ENCODE measurements around the gene TGM4. TPM values are rescaled to one million over a fixed set of nuclear protein-coding genes. Genes with fewer than 3 reads are reported as not detected.

The TGM4 gene
- total RNA-seq, 2 experiments from 2014 or later: not detected

- DNase-seq: no peak
- POLR2A ChIA-PET: no interaction called here
- intact Hi-C loops (cut with micrococcal nuclease): no loop called here
Observed at GRCh38 chr3:44905446-44906157, 31.2 kb downstream of the TGM4 start.

GRCh38 chr3:44906997-44907396 is 32.6 kb downstream of the TGM4 start:
- Mint-ChIP-seq H3K27me3 (peaks cover 39% of the 10 kb centered on the region), H3K36me3 (peaks cover 2% of the 10 kb centered on the region), H3K9me3 (peaks cover 2% of the 10 kb centered on the region), H3K4me1 (ENCODE audit: low read depth) (no peaks in the 10 kb centered on the region), H3K27ac (no peak overlapping the region), H3K4me3 (no peak overlapping the region)
- POLR2A ChIA-PET: no interaction called here
- CTCF ChIA-PET: interaction anchor here (0.8 kb wide), 1 partner anchor 9 kb away, joined by 3 read pairs; no protein-coding TSS in a partner anchor
- DNase-seq: peak; percentile 44
- intact Hi-C loops (cut with micrococcal nuclease): no loop called here

More at GRCh38 chr3:44905446-44906157, 31.2 kb downstream of the TGM4 start:
- no peaks in the 10 kb centered on the region for H3K4me1 Mint-ChIP-seq (ENCODE audit: low read depth)
- peaks cover 33% of the 10 kb centered on the region for H3K27me3 Mint-ChIP-seq
- no peak overlapping the region for H3K4me3 Mint-ChIP-seq
- peaks cover 2% of the 10 kb centered on the region for H3K36me3 Mint-ChIP-seq
- CTCF ChIA-PET: no interaction called here
- H3K27ac Mint-ChIP-seq: no peak overlapping the region
- peaks cover 2% of the 10 kb centered on the region for H3K9me3 Mint-ChIP-seq

GRCh38 chr3:44907612-44908011 is 33.2 kb downstream of the TGM4 start:
- Mint-ChIP-seq H3K36me3 (peaks cover 2% of the 10 kb centered on the region), H3K4me3 (no peak overlapping the region), H3K27me3 (peaks cover 37% of the 10 kb centered on the region), H3K9me3 (peaks cover 2% of the 10 kb centered on the region), H3K27ac (no peak overlapping the region), H3K4me1 (ENCODE audit: low read depth) (no peaks in the 10 kb centered on the region)
- intact Hi-C loops (cut with micrococcal nuclease): no loop called here
- DNase-seq: no peak
- CTCF ChIA-PET: interaction anchor here (0.8 to 1.0 kb wide), 2 partner anchors 8 to 375 kb away, joined by 3 to 4 read pairs; no protein-coding TSS in a partner anchor
- POLR2A ChIA-PET: no interaction called here

GRCh38 chr3:44909063-44909462 is 34.7 kb downstream of the TGM4 start:
- DNase-seq: no peak
- intact Hi-C loops (cut with micrococcal nuclease): no loop called here
- ChIA-PET CTCF (interaction anchor here (1.4 kb wide), 1 partner anchor 376 kb away, joined by 6 read pairs; no protein-coding TSS in a partner anchor), POLR2A (no interaction called here)
- peaks cover 2% of the 10 kb centered on the region for H3K36me3 Mint-ChIP-seq
- no peaks in the 10 kb centered on the region for H3K4me1 Mint-ChIP-seq (ENCODE audit: low read depth)
- H3K27ac Mint-ChIP-seq: no peak overlapping the region
- no peak overlapping the region for H3K4me3 Mint-ChIP-seq
- H3K27me3 Mint-ChIP-seq: peaks cover 35% of the 10 kb centered on the region
- peaks cover 2% of the 10 kb centered on the region for H3K9me3 Mint-ChIP-seq

- peaks cover 2% of the 10 kb centered on the region for H3K9me3 Mint-ChIP-seq
Observed at GRCh38 chr3:44910693-44911092, 36.3 kb downstream of the TGM4 start.

GRCh38 chr3:44913868-44914468 is 39.6 kb downstream of the TGM4 start:
- Mint-ChIP-seq H3K27ac (no peak overlapping the region), H3K27me3 (peaks cover 23% of the 10 kb centered on the region), H3K4me3 (no peak overlapping the region), H3K36me3 (no peaks in the 10 kb centered on the region), H3K4me1 (ENCODE audit: low read depth) (no peaks in the 10 kb centered on the region), H3K9me3 (peaks cover 2% of the 10 kb centered on the region)
- peak; percentile 73 for DNase-seq
- POLR2A ChIA-PET: no interaction called here
- CTCF ChIA-PET: interaction anchor here (0.8 to 5.0 kb wide), 18 partner anchors 10 to 590 kb away, joined by 3 to 59 read pairs (median 4); partner anchors contain the start of genes KIAA1143, KIF15 and ZKSCAN7
- intact Hi-C loops (cut with micrococcal nuclease): loop anchor here (1.0 to 5.0 kb wide), 2 partner anchors 152 to 381 kb away; partner anchors contain the start of genes KIAA1143 and KIF15

More at GRCh38 chr3:44910693-44911092, 36.3 kb downstream of the TGM4 start:
- H3K4me3 Mint-ChIP-seq: no peak overlapping the region
- H3K27ac Mint-ChIP-seq: no peak overlapping the region
- no peaks in the 10 kb centered on the region for H3K4me1 Mint-ChIP-seq (ENCODE audit: low read depth)
- ChIA-PET CTCF (interaction anchor here (5.0 kb wide), 1 partner anchor 377 kb away, joined by 59 read pairs; no protein-coding TSS in a partner anchor), POLR2A (no interaction called here)
- intact Hi-C loops (cut with micrococcal nuclease): loop anchor here (5.0 kb wide), 1 partner anchor 148 kb away; the partner anchor contains the start of genes KIAA1143 and KIF15
- DNase-seq: no peak
- H3K27me3 Mint-ChIP-seq: peaks cover 35% of the 10 kb centered on the region
- H3K36me3 Mint-ChIP-seq: peaks cover 2% of the 10 kb centered on the region

- Mint-ChIP-seq H3K4me3 (no peak overlapping the region), H3K36me3 (no peaks in the 10 kb centered on the region), H3K27ac (no peak overlapping the region), H3K4me1 (ENCODE audit: low read depth) (no peaks in the 10 kb centered on the region), H3K27me3 (peaks cover 16% of the 10 kb centered on the region), H3K9me3 (peaks cover 2% of the 10 kb centered on the region)
- DNase-seq: no peak
- ChIA-PET POLR2A (no interaction called here), CTCF (interaction anchor here (1.0 to 5.0 kb wide), 11 partner anchors 9 to 404 kb away, joined by 3 to 59 read pairs (median 5); partner anchors contain the start of genes KIAA1143, KIF15 and ZKSCAN7)
- intact Hi-C loops (cut with micrococcal nuclease): loop anchor here (1.0 to 5.0 kb wide), 2 partner anchors 153 to 382 kb away; partner anchors contain the start of genes KIAA1143 and KIF15
Observed at GRCh38 chr3:44914936-44915335, 40.5 kb downstream of the TGM4 start.

- H3K4me3 Mint-ChIP-seq: no peak overlapping the region
- intact Hi-C loops (cut with micrococcal nuclease): no loop called here
- H3K9me3 Mint-ChIP-seq: no peaks in the 10 kb centered on the region
- DNase-seq: no peak
- H3K4me1 Mint-ChIP-seq (ENCODE audit: low read depth): no peaks in the 10 kb centered on the region
- H3K27me3 Mint-ChIP-seq: peaks cover 6% of the 10 kb centered on the region
- H3K36me3 Mint-ChIP-seq: peaks cover 4% of the 10 kb centered on the region
- ChIA-PET POLR2A (no interaction called here), CTCF (interaction anchor here (0.6 to 5.0 kb wide), 3 partner anchors 9 to 383 kb away, joined by 3 to 59 read pairs (median 5); no protein-coding TSS in a partner anchor)
- no peak overlapping the region for H3K27ac Mint-ChIP-seq
Observed at GRCh38 chr3:44915702-44916438, 41.5 kb downstream of the TGM4 start.

- H3K27me3 Mint-ChIP-seq: no peaks in the 10 kb centered on the region
- no peak overlapping the region for H3K27ac Mint-ChIP-seq
- no peaks in the 10 kb centered on the region for H3K9me3 Mint-ChIP-seq
- CTCF ChIA-PET: no interaction called here
- POLR2A ChIA-PET: no interaction called here
- no peaks in the 10 kb centered on the region for H3K4me1 Mint-ChIP-seq (ENCODE audit: low read depth)
- H3K4me3 Mint-ChIP-seq: no peak overlapping the region
- DNase-seq: no peak
- peaks cover 7% of the 10 kb centered on the region for H3K36me3 Mint-ChIP-seq
- intact Hi-C loops (cut with micrococcal nuclease): no loop called here
Observed at GRCh38 chr3:44918087-44918486, 43.7 kb downstream of the TGM4 start.

- Mint-ChIP-seq H3K27ac (no peak overlapping the region), H3K9me3 (no peaks in the 10 kb centered on the region), H3K4me3 (no peak overlapping the region), H3K4me1 (ENCODE audit: low read depth) (no peaks in the 10 kb centered on the region), H3K36me3 (peaks cover 7% of the 10 kb centered on the region), H3K27me3 (no peaks in the 10 kb centered on the region)
- CTCF ChIA-PET: no interaction called here
- intact Hi-C loops (cut with micrococcal nuclease): no loop called here
- POLR2A ChIA-PET: no interaction called here
- DNase-seq: no peak
Observed at GRCh38 chr3:44918581-44918980, 44.2 kb downstream of the TGM4 start.

GRCh38 chr3:44920081-44920480 is 45.7 kb downstream of the TGM4 start:
- CTCF ChIA-PET: no interaction called here
- peaks cover 7% of the 10 kb centered on the region for H3K36me3 Mint-ChIP-seq
- no peak for DNase-seq
- POLR2A ChIA-PET: no interaction called here
- no peaks in the 10 kb centered on the region for H3K9me3 Mint-ChIP-seq
- intact Hi-C loops (cut with micrococcal nuclease): no loop called here
- H3K27ac Mint-ChIP-seq: no peak overlapping the region
- H3K4me3 Mint-ChIP-seq: no peak overlapping the region
- H3K4me1 Mint-ChIP-seq (ENCODE audit: low read depth): no peaks in the 10 kb centered on the region
- no peaks in the 10 kb centered on the region for H3K27me3 Mint-ChIP-seq

Measured in activated CD4-positive, alpha-beta memory T cell treated with anti-CD3 and anti-CD28 coated beads for 36 hours (primary cell).